ENCODE results near the gene FIGNL1. TPM values are rescaled to one million over a fixed set of nuclear protein-coding genes. Genes with fewer than 3 reads are reported as not detected.

The FIGNL1 gene
- total and polyA plus RNA-seq, 2 donors (not counting 1 experiment from before 2014, with no cell fraction given) = 3.6 to 24.5 TPM

- H3K4me2 ChIP-seq (replicated peaks; ENCODE audit: low read depth, low read length, poor library complexity, severe bottlenecking) = no peak overlapping the region
- peaks cover 17% of the 10 kb centered on the region for H3K4me1 Mint-ChIP-seq
Measured at GRCh38 chr7:50422858-50423257, 27.3 kb downstream of the FIGNL1 start.

More at GRCh38 chr7:50422858-50423257, 27.3 kb downstream of the FIGNL1 start:
- Histone ChIP-seq H4K20me1 (ENCODE audit: control insufficient read depth, insufficient read depth, low read length, poor library complexity, severe bottlenecking) (no peaks in the 10 kb centered on the region), H3K4me3 (ENCODE audit: control extremely low read depth in 1 of 5, extremely low read depth in 1 of 5, insufficient read depth in 1 of 5, low read depth in 2 of 5, low read length in 4 of 5) (no peak overlapping the region), H3K9me3 (ENCODE audit: control extremely low read depth in 1 of 3, control insufficient read depth in 2 of 3, insufficient read depth in 1 of 3, low read length in 2 of 3) (no peaks in the 10 kb centered on the region), H3K36me3 (replicated peaks in 1 of 2; ENCODE audit: control extremely low read depth in 1 of 2, control insufficient read depth in 1 of 2, extremely low read depth in 1 of 2, insufficient read depth in 2 of 2, low read length in 1 of 2) (no peaks in the 10 kb centered on the region), H3K27ac (ENCODE audit: low read length in 2 of 2) (no peak overlapping the region), H3K9ac (ENCODE audit: low read length) (no peak overlapping the region), H3K27me3 (replicated peaks in 1 of 4; ENCODE audit: control extremely low read depth in 1 of 4, control insufficient read depth in 3 of 4, insufficient read depth in 4 of 4, low read length in 3 of 4) (no peaks in the 10 kb centered on the region), H3K4me1 (ENCODE audit: control insufficient read depth in 2 of 2, insufficient read depth in 2 of 2, low read length in 2 of 2) (peaks cover 5 to 10% of the 10 kb centered on the region in 2 donors), H3K79me2 (ENCODE audit: control insufficient read depth, insufficient read depth, low read length) (peaks cover 11% of the 10 kb centered on the region), H2AFZ (ENCODE audit: insufficient read depth, low read depth, low read length, poor library complexity, severe bottlenecking) (no peak overlapping the region)
- Mint-ChIP-seq H3K27ac (no peak overlapping the region), H3K27me3 (no peaks in the 10 kb centered on the region), H3K9me3 (ENCODE audit: insufficient read depth) (no peaks in the 10 kb centered on the region), H3K4me3 (no peak overlapping the region)
- intact Hi-C loops (cut with micrococcal nuclease) = no loop called here
- CTCF ChIA-PET = interaction anchor here (0.8 to 10.4 kb wide), 4 partner anchors 11 to 330 kb away, joined by 3 to 182 read pairs (median 4); no protein-coding TSS in a partner anchor
- ATAC-seq (ENCODE audit: low read depth) (no peak), DNase-seq (no peak)
- POLR2A ChIA-PET = interaction anchor here (0.9 kb wide), 1 partner anchor 118 kb away, joined by 3 read pairs; no protein-coding TSS in a partner anchor
- 100% methylated on average over 5 of the region's 6 CpGs for WGBS (ENCODE audit: insufficient coverage)
- no peak for TF ChIP-seq EZH2 (IDR thresholded peaks at IDR 0.05; ENCODE audit: borderline replicate concordance, insufficient read depth, low read depth, low read length, poor library complexity, severe bottlenecking)
- TF ChIP-seq CTCF (IDR thresholded peaks at IDR 0.05) = no peak

Measured in B cell (primary cell).